Loucy (cell line): ENCODE results near the gene MYL10.

Source experiments
- CTCF ChIP-seq: fragments of 200-600 bp; sonication (generic); conservative IDR thresholded peaks from 2 replicates; pipeline ENCODE4 v1.5.1; 2014; ENCODE audit warnings: mild to moderate bottlenecking, antibody characterized with exemption, low read length
- EZH2phosphoT487 ChIP-seq: fragments of 200-600 bp; IDR thresholded peaks from 2 replicates; pipeline ENCODE4 v1.6.1; 2018; ENCODE audit warnings: antibody characterized with exemption, mild to moderate bottlenecking, moderate library complexity, borderline replicate concordance

GRCh38 chr7:101618207-101618839 is 10.8 kb downstream of the MYL10 start:
- TF ChIP-seq CTCF = no peak
- no peak for TF ChIP-seq EZH2phosphoT487
